HepG2 (cell line): ENCODE results near the gene NSMF. TPM values are rescaled to one million over a fixed set of nuclear protein-coding genes. Genes with fewer than 3 reads are reported as not detected.

Experiments
- ATF7 ChIP-seq, 2 experiments: fragments of 450-650 bp in 1 of 2; sonication (generic) in 1 of 2; formaldehyde crosslinking in 1 of 2; IDR thresholded peaks; 2 replicates each; pipeline versions ENCODE4 v1.4.0 to v1.6.1; 2016 to 2020; ENCODE audit warnings: antibody characterized with exemption in 1 of 2, mild to moderate bottlenecking in 1 of 2, missing genetic modification reagents in 1 of 2
- NRL ChIP-seq: sonication (generic); formaldehyde crosslinking; IDR thresholded peaks from 2 replicates; pipeline ENCODE4 v1.5.0; 2020; ENCODE audit warnings: missing genetic modification reagents, mild to moderate bottlenecking, moderate library complexity, borderline replicate concordance
- RARG ChIP-seq: sonication (generic); formaldehyde crosslinking; IDR thresholded peaks from 2 replicates; pipeline ENCODE4 v1.4.0; 2020; ENCODE audit warnings: low read depth, mild to moderate bottlenecking, missing genetic modification reagents
- RFX3 ChIP-seq: IDR thresholded peaks from 2 replicates; pipeline ENCODE4 v1.6.1; 2016; ENCODE audit warnings: missing biosample characterization, missing genetic modification reagents
- SCMH1 ChIP-seq: sonication (generic); formaldehyde crosslinking; IDR thresholded peaks from 2 replicates; pipeline ENCODE4 v1.9.0; 2021; ENCODE audit warnings: missing genetic modification reagents, mild to moderate bottlenecking, borderline replicate concordance
- SP1 ChIP-seq, 2 experiments: fragments of 450-650 bp in 1 of 2; sonication (generic) in 1 of 2; formaldehyde crosslinking in 1 of 2; IDR thresholded peaks; 2 replicates each; pipeline versions ENCODE4 v1.4.0 to v1.6.1; 2016 to 2020; ENCODE audit warnings: missing genetic modification reagents in 1 of 2
- STAG1 ChIP-seq: sonication (generic); formaldehyde crosslinking; IDR thresholded peaks from 2 replicates; pipeline ENCODE4 v1.4.0; 2020; ENCODE audit warnings: missing genetic modification reagents
- XBP1 ChIP-seq: sonication (generic); formaldehyde crosslinking; IDR thresholded peaks from 2 replicates; pipeline ENCODE4 v1.5.0; 2020; ENCODE audit warnings: missing genetic modification reagents
- ZBTB40 ChIP-seq, 2 experiments: fragments of 450-650 bp in 1 of 2; sonication (generic) in 1 of 2; formaldehyde crosslinking in 1 of 2; IDR thresholded peaks; 2 replicates each; pipeline versions ENCODE4 v1.6.1 to v1.8.0; 2016 to 2022; ENCODE audit warnings: antibody characterized with exemption in 1 of 2, mild to moderate bottlenecking in 1 of 2, missing genetic modification reagents in 1 of 2
- ZFP91 ChIP-seq: sonication (generic); formaldehyde crosslinking; IDR thresholded peaks from 2 replicates; pipeline ENCODE4 v1.9.0; 2022; ENCODE audit warnings: missing genetic modification reagents, mild to moderate bottlenecking, borderline replicate concordance
- ZNF260 ChIP-seq: sonication (generic); formaldehyde crosslinking; IDR thresholded peaks from 2 replicates; pipeline ENCODE4 v1.4.0; 2020; ENCODE audit warnings: missing genetic modification reagents, low read depth, mild to moderate bottlenecking, borderline replicate concordance
- ZNF263 ChIP-seq: sonication (generic); formaldehyde crosslinking; IDR thresholded peaks from 2 replicates; pipeline ENCODE4 v1.4.0; 2020; ENCODE audit warnings: missing genetic modification reagents
- ZNF333 ChIP-seq: sonication (generic); formaldehyde crosslinking; IDR thresholded peaks from 2 replicates; pipeline ENCODE4 v1.4.0; 2020; ENCODE audit warnings: mild to moderate bottlenecking, missing genetic modification reagents, borderline replicate concordance
- ZNF513 ChIP-seq: sonication (generic); formaldehyde crosslinking; conservative IDR thresholded peaks from 2 replicates; pipeline ENCODE4 v1.5.0; 2020; ENCODE audit warnings: missing genetic modification reagents
- ZNF563 ChIP-seq: sonication (generic); formaldehyde crosslinking; IDR thresholded peaks from 2 replicates; pipeline ENCODE4 v1.8.0; 2022; ENCODE audit warnings: mild to moderate bottlenecking, moderate library complexity, missing genetic modification reagents
- polyA plus RNA-seq, 8 experiments: library from polyadenylated mRNA; depleted of rRNA in 3 of 8; stranded (reverse) in 7 of 8; unstranded in 1 of 8; fragments of >200 nt; fragmentation: Illumina TruSeq in 4 of 8; extraction: Trizol in 4 of 8; gene quantifications; 2 replicates each; pipeline versions ENCODE4 v1.2.1 to v1.2.3, GENCODE V29; 2011 to 2016; ENCODE audit warnings: low read depth in 4 of 8, missing spikeins in 1 of 8, mixed read lengths in 1 of 8; ENCODE audit not compliant: insufficient read depth in 1 of 8
- total RNA-seq, 5 experiments: library from RNA; depleted of rRNA; stranded (reverse); fragments of >200 nt; fragmentation: Illumina TruSeq; extraction: Trizol; gene quantifications; 2 replicates each; pipeline ENCODE4 v1.2.3, GENCODE V29; 2016; ENCODE audit warnings: low read depth in 1 of 5

The NSMF gene
- total and polyA plus RNA-seq, 2 of the 13 experiments (the other 11 are each of a cell fraction or from before 2014, with no cell fraction given) = 44.3 to 183 TPM

- no peak for TF ChIP-seq ZNF513 (CRISPR knock-in tag)
- TF ChIP-seq ATF7 (IDR thresholded peaks at IDR 0.05) = no peak
- no peak for TF ChIP-seq ATF7 (CRISPR knock-in tag; IDR thresholded peaks at IDR 0.05)
- no peak for TF ChIP-seq RFX3 (CRISPR knock-in tag)
- peak; percentile 18; the same call in 1 of the 2 replicates for TF ChIP-seq ZFP91
- no peak for TF ChIP-seq SCMH1 (CRISPR knock-in tag)
- TF ChIP-seq SP1 (IDR thresholded peaks at IDR 0.05) = no peak
- no peak for TF ChIP-seq SP1 (CRISPR knock-in tag; IDR thresholded peaks at IDR 0.05)
- TF ChIP-seq ZBTB40 (IDR thresholded peaks at IDR 0.05) = no peak
- TF ChIP-seq ZBTB40 (CRISPR knock-in tag; IDR thresholded peaks at IDR 0.05) = no peak
- TF ChIP-seq NRL = no peak
- no peak for TF ChIP-seq STAG1 (CRISPR knock-in tag)
- TF ChIP-seq ZNF563 (CRISPR knock-in tag) = no peak; the same call in 1 of the 2 replicates
- TF ChIP-seq ZNF260 = no peak
- peak; percentile 52; the same call in 1 of the 2 replicates for TF ChIP-seq ZNF333 (CRISPR knock-in tag)
- no peak for TF ChIP-seq XBP1 (CRISPR knock-in tag)
- TF ChIP-seq RARG (CRISPR knock-in tag) = no peak
- TF ChIP-seq ZNF263 (CRISPR knock-in tag) = 0 out of 2 replicates have a peak, but pooled peaks have one; percentile 43
Observed at GRCh38 chr9:137478962-137479861, 20.1 kb upstream of the NSMF start (continued).
